Measurements from ENCODE around the gene ATG13.

GRCh38 chr11:46655631-46656030, 38.3 kb downstream of the ATG13 start:
- no peak for TF ChIP-seq CTCF (IDR thresholded peaks at IDR 0.05; ENCODE audit: low read depth, low read length, missing input control)
- TF ChIP-seq YY1 (IDR thresholded peaks at IDR 0.05): no peak
- TF ChIP-seq JUND (IDR thresholded peaks at IDR 0.05): no peak
- TF ChIP-seq FOXA1 (IDR thresholded peaks at IDR 0.05): no peak
- no peak for TF ChIP-seq REST (IDR thresholded peaks at IDR 0.05)
- TF ChIP-seq TAF1 (conservative IDR thresholded peaks at IDR 0.05): no peak
- no peak for TF ChIP-seq RAD21 (IDR thresholded peaks at IDR 0.05)
- no peak for TF ChIP-seq MAX (IDR thresholded peaks at IDR 0.05)
- no peak for TF ChIP-seq ATF3 (IDR thresholded peaks at IDR 0.05)
- no peak for TF ChIP-seq RXRA (IDR thresholded peaks at IDR 0.05)
- TF ChIP-seq SP1 (IDR thresholded peaks at IDR 0.05): no peak

Data from liver (tissue), 3 donors.